Measurements from ENCODE around the gene PCCA.

The PCCA gene

DNA sequence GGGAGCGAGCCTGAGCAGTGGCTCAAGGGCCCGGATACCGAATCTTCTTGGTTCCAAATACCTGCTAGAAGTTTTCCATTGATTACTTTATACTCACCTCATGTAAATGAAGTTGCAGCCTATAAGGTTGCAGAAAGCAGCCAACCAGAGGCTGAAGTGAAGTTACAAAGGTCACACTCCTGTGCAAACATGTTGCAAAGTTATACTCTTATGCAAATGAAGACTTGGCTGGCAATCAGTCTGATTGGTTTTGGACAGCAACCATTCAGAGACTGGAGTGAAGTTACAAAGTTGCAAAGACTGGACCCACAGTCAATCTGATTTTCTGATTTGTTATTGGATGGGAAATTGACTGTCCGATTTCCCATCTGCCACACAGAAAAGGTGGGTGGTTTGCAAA lies 347.2 kb downstream of the PCCA start:
- DNase-seq = no peak

DNA sequence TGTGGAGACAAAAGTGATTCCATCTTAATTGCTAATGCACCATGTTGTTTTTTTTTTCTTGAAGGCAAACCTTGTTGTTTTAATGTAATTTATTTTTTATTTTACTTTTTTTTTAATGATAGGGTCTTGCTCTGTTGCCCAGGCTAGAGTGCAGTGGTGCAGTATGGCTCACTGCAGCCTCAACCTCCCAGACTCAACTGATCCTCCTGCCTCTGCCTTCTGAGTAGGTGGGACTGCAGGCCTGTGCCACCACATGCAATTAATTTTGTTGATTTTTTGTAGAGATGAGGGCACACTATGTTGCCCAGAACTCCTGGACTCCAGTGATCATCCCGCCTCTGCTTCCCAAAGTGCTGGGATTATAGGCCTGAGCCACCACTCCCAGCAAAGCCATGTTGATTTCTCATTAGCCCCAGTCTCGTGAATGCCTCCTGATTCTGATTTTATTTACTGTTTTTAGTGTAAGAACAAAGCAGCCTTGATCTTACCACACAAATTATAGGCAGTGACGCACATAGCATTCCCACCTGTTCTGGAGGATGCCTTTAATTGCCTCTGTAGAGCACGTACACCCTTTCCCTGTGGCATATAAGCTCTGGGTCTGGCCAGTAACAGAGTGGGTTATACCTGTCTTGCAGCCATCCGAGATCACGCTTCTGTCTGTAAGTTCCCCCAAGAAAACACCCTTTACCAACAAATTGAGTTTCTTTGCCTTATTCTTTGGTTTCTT lies 349.3 kb downstream of the PCCA start:
- DNase-seq = no peak

DNA sequence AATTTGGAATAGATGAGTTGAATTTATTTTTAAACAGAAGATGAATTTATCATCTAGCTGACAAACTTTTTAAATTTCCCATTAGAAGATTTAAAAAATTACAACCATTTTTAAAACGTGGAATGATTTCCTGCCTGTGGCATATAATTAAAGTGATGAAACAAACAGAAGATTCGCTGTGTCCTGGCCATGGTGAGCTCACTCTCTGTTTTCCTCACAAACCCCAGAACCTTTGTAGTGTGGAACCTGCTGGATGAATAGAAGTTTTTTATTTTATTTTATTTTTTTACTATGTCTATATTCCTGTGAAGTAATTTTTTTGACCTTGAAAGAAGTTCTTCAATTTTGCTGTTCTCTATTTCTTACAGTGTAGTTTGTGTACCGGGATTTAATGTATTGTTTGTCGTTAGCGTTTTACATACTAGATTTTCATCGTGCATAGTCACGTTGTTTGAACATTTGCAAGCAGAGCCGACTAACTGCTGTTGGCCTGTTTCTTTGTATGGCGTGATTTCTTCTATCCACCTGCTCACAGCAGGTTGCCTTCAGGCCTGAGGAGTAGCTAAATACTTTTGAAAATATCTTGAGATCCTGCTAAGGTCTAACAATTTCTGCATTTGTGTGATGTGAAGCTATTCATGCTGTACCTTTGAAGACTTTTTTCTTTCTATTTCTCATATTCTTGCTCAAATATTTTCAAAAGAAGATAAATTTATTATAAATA lies 350.5 kb downstream of the PCCA start:
- no peak for DNase-seq

DNA sequence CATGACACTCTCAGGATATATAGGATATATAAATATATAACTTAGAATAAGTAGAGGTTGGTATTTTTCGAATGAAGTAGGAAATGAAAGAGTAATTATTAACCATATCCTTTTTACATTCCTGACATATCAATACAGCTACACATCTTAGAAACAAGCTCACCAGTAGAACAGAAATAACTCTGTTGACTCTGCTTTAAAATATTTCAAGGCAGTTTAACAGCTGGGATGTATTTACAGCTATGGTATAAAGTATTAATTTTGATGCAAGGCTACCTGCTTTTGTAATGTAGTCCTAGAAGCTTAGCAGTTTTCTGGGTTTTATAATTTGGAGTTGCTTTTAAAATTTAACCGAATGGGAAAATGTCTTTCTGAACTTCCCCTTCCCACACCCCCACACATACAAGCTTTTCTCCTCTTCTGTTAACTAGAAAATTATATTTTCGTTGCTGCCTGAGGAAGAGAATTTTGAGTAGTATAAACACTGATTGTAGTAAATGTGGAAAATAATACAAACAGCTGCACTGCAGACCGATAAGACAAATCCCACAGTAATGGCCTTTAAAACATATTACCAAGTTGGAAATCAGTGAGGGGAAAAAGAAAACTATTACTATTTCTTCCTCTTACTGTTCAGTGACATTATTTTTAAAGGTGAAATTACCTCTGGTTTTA lies 352.0 kb downstream of the PCCA start:
- DNase-seq = no peak

DNA sequence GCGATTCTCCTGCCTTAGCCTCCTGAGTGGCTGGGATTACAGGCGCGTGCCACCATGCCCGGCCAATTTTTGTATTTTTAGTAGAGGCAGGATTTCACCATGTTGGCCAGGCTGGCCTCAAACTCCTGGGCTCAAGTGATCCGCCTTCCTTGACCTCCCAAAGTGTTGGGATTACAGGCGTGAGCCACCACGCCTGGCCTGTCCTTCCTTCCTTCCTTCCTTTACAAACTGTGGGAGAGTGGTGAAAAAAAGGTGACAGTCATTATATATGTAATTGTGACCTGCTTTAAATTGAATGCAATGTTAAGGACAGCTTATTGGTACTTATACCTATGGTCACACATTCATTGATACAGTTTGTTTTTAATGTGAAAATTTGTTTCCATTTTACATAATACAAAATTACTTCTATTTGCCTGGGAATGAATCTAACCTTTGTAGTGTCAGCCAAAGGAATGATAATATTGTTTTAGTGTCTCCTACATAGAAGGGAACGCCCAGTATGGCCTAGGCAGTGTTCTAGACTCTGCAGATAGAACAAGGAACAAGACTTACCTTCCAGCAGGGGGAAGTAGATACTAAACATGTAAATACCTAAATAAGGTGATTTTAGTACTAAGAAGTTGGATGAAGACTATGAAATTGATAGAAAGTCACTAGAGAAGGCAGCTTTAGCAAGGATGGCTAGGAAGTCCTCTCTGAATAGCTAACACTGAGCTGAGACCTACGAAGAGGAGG lies 353.4 kb downstream of the PCCA start:
- no peak for DNase-seq

DNA sequence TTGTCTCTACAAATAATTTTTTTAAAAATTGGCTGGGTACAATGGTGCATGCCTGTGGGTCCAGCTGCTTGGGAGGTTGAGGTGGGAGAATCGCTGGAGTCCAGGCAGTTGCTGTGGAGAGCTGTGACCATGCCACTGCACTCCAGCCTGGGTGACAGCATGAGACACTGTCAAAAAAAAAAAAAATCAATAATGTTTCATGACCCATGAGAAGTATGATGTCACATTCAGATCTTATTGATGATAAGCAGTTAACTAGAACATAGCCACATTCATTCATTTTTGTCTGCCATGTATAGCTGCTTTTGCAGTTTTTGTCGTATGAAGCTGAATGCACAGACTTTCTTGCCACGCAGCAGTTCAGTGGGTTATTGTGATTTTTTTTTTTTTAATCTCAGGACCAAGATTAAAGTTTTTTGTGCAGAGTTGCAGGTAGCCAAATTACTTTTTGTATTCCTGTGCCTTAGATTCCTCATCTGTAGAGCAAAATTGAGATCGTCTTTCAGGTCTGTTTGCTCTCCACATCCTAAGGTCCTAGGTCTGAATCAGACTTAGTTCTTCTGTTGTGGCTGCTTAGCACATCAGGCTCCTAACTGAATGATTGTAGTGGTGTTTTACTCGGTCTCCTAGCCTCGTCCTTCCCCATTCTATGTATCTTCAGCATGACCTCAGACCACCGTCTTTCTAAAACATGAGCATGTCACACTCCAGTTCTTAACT lies 354.5 kb downstream of the PCCA start:
- no peak for DNase-seq

DNA sequence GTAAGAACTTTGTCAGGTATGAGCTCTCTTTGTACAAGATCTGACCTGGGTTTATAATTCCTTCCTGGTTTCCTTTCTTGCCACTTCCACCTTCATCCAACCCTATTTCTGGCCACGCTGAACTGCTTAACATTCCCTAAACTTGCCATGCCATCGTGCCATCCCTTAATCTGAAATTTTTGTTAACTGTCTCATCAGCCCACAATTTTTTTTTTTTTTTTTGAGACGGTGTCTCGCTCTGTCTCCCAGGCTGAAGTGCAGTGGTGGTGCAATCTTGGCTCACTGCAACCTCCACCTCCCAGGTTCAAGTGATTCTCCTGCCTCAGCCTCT lies 355.1 kb downstream of the PCCA start:
- DNase-seq = no peak

DNA sequence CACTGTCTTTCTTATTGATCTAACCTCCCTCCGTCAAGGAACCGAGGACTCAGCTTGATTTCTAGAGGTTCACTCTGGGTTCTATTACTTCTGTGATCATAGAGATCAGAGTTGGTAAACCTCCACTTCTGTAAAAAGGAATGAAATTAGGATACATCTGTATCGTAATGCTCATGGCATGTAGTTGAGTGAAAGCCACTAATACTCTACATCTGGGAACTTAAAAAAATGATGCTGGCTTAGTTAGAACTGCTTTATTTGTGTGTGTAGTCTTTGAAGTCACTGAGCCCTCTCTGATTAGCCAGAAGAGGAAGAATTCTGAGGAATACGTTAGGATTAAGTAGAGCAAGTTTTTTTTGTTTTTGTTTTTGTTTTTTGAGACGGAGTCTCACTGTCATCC lies 358.9 kb downstream of the PCCA start:
- DNase-seq = no peak

DNA sequence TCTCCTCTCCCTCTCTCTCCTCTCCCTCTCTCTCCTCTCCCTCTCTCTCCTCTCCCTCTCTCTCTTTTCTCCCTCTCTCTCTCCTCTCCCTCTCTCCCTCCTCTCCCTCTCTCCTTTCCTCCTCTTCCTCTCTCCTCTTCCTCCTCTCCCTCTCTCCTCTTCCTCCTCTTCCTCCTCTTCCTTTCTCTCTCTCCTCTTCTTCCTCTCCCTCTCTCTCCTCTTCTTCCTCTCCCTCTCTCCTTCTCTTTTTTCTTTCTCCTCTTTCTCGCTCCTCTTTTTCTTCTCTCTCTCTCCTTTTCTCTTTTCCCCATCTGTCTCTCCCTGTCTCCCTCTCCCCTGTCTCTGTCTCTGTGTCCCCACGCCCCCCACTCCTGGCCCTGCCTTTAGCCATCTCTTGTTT lies 363.0 kb downstream of the PCCA start:
- DNase-seq = no peak

DNA sequence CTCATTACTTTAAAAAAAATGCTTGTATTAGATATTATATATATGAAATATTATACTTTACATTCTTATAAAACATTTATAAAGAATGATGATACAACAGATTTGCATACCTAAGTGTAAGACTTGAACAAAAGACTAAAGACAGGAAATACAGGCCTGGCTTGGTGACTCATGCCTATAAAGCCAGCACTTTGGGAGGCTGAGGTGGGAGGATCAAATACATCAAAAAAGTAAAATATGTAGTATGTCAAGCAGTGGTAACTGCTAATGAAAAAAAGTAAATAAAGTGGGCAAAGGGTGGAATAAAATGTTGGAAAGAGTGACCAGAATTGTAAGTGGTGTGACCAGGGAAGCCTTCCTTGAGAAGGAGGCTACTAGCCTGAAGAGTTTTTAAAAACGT lies 366.0 kb downstream of the PCCA start:
- DNase-seq = no peak

DNA sequence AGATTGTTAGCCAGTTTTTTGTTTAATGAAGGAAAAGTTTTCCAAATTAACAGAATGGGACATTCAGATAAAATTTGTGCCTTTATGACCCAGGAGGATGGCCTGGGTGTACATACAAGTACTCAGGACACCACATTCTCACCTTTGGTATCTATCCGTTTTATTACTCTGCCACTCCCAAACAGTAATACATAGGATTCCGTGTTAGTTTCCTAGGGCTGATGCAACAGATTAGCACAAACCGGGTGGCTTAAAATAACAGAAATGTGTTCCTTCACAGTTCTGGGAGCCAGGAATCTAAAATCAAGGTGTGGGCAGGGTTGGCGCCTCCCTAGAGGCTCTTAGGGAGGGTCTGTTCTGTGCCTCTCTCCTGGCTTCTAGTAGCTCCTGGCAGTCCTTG lies 369.8 kb downstream of the PCCA start:
- no peak for DNase-seq

DNA sequence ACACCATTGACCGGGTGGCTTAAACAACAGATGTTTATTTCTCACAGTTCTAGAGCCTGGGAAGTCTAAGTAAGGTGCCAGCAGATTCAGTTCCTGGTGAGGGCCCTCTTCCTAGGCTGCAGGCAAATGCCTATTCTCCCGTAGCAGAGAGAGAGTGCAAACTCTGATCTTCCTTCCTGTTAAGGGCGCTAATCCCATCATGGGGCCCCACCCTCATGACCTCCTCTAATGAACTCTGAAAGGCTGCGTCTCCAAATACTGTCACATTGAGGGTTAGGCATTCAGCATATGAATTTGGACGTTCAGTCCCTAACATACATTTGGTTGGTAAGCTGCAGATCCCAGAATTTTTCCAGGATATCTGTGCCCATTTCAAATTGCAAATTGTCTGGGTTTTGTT lies 370.9 kb downstream of the PCCA start:
- DNase-seq = no peak

DNA sequence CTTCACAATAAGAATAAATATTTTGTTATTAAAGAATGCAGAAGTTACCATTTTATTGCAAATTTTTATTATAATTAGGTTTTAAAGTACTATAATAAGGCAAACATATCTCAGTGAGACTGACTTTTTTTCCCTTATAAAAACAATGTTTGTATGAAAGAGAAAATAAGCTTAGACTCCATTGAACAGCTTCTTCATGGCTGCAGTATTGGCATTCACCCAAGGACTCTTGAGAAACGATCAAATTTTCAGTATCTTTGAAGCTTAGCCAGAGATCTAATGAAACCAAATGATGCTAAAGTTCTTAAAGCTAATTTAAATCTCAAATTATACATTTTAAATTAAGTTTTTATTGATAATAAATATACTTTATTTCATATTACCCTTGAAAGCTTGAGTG lies 371.4 kb downstream of the PCCA start:
- DNase-seq = no peak

DNA sequence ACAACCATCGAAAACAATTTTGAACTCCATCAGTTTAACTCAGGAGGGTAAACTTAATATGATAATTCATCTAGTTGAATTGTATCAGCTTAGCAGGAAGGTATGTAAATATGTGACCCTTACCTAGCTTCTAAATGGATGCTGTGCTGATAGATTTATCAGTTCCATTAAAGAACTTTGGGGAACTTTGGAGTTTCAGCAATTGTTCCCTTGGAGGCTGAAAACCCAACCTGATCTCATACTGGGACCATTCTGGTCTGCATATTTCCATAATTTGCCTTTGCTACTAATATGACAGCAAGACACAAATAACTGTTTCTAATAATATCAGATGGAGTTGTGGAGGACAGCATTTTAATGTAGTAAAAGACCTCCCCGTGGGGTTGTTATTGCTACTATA lies 371.9 kb downstream of the PCCA start:
- DNase-seq = no peak

DNA sequence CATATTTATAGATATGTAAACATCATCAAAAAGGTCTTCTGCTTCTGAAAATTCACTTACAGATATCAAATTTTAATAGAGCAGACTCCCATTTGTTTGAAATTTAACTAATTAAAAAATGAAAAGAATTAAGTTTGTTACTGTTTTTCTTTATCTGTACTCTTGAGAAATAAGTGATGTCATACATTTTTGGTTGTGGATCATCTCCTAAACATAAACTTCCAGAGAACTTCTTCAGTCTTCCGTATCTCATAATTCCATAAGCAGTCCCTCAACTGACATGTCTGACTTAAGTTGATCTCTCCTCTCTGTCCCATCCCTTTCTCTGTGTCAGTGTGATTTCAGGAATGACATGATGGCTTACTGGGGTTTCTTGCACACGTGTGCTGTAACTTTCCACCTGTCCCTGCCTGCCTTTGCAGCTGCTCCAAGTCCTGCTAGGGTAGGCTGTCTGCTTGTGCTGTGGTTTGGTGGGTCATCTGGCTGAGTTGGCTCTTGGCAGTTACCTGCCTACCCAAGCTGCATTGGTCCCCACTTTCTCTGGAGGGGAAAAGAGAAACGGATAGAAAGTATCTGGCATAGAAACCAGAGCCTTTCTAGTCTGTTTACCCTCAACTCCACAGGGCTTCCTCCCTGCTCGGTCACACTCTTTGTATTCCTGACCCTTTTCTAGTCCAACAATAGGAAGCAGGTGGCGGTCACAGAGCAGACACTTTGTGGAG lies 372.6 kb downstream of the PCCA start:
- DNase-seq = no peak

DNA sequence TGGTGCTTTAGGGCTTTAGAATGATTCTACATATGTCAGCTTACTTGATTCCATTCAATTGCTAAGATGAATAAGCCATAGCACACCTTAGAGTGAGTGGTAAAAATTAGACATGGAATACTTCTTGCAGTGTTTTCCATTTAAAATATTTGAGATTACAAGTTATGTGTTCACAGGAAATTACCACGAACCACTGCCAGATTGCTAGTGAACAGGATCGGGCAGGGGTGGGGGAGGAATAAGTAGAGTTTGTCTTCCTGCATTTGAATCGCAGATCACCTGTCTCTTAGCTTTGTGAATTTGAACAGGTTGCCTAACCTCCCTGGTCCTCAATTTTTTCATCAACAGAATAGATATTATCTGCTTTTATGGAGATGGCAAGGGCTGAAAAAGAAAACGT lies 375.1 kb downstream of the PCCA start:
- no peak for DNase-seq

DNA sequence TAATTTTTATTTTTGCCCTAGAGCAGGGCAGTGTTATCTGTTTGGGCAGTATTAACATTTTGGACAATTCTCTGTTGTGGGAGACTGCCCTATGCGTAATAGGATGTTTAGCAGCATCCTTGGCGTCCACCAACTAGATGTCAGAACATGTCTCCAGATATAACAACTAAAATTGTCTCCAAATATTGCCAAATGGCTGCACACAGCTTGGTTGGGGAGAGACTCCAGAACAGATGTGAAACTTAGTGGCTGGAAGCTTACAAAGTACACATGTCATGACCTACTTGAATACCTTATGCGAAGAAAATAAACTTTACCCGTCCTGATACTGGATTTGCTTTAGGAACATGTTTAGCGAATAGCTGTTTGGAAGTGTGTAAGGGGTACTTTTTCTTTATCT lies 376.7 kb downstream of the PCCA start:
- no peak for DNase-seq

DNA sequence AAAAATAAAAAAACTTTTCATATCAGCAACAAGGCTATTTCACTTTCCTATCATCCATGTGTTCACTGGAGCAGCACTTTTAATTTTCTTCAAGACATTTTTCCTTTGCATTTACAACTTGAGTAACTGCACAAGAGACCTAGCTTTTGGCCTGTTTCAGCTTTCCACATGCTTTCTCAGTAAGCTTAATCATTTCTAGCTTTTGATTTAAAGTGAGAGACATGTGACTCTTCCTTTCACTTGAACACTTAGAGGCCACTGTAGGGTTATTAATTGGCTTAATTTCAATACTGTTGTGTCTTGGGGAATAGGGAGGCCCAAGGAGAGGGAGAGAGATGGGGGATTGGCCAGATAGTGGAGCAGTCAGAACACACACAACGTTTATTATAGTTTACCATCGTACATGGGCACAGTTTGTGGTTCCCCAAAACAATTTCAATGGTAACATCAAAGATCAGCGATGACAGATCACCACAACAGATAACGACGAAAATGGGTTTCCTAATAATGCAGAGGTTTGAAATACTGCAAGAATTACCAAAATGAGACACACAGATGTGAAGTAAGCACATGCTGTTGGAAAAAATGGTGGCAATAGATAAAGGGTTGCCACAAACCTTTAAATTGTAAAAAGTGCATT lies 382.1 kb downstream of the PCCA start:
- DNase-seq = no peak

DNA sequence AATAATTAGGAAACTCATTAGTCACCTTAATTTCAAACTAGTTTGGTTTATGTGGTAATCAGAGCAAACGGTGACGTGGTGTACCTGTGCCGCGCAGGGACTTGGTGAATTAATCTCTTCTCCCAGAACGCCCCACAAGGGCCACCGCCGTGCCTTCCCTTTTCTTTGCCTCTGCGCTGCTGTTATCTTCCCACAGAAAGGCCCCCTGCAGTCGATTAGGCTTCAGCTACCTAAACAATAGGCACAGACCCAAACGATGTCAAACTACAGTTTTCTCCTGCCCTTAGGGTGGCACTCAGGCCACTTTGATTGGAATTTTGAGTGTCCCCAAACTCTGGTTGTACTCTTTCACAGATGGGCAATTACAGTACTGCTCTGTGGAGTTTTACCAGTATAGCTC lies 384.2 kb downstream of the PCCA start:
- DNase-seq = no peak

DNA sequence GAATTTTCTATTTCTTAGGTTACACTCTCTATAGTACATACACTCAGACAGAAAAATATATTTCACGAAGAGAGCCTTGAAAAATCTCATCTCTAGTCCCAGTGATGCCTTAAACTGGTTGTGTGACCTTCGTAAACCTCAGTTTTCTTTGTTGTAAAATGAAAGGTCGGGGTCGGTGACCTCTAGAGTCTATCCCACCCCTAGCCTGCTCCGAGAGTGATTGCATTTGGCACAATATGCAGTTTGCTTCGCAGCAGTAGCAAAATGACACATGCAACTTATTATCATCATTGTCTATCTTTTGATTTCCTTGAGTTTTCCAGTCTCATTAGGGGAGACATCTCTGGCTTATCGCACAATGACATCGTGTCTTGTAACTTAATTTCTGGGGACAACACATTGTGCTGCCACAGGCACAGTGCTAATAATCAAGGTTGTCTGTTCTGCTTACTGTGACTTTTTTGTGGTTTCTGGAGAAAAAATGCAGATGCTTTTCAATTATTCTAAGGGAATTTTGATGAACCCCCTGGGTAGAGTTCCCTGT lies 384.7 kb downstream of the PCCA start:
- no peak for DNase-seq

DNA sequence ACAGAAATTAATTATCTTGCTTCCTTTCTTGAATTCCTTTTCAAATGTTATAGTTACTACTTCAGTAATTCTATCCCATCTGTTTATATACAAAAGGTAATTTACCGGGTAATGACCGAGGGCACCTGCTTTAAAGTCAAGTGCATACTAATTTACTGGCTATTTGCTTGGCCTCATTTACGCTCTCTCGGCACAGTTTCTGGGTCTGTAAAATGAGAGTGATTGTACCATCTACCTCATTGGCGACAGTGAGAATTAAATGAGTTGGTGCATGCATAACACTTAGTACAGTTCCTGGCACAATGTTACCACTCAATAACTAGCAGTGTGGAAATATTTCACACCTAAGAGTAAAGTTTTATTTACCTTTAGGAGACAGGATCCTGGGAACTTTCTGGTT lies 388.1 kb downstream of the PCCA start:
- DNase-seq = no peak
